GM21825 (cell line): ENCODE results near the gene UBE3B.

Experiments
- ATAC-seq: cut with Tn5 transposase; IDR thresholded peaks from one replicate; pipeline ENCODE4 v1.9.1; 2021; ENCODE audit warnings: mild to moderate bottlenecking, moderate library complexity; ENCODE audit not compliant: unreplicated experiment

The UBE3B gene

DNA sequence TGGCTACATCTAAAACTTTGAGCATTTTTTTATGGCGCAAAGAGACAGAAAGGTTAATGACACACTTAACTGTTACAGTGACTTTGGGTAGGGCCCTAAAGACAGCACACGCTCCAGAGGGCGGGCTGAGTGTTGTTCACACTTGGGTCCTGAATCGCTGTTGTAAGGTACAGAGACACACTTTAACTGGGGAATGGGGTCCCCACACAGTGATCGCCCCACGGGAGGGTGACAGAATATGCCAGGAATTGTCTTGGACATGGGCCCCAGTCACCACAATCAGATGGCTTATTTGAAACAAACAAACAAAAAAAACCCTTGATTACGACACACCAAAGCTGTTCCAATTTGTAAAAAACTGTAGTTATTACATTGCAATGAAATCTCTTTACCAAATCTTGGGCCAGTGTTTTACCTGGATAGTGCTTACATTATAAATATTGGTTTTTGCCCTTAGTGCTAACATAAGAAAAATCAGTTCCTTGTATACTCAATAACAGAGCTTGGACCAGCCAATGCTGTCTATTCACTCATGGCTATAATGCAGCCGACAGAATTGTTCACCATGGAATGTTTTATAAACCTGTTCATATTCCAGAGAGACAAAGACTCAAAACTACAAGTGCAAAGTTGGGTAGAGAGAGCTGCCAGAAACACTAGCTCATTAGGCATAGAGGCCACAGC lies 28.6 kb upstream of the UBE3B start:
- no peak for ATAC-seq

DNA sequence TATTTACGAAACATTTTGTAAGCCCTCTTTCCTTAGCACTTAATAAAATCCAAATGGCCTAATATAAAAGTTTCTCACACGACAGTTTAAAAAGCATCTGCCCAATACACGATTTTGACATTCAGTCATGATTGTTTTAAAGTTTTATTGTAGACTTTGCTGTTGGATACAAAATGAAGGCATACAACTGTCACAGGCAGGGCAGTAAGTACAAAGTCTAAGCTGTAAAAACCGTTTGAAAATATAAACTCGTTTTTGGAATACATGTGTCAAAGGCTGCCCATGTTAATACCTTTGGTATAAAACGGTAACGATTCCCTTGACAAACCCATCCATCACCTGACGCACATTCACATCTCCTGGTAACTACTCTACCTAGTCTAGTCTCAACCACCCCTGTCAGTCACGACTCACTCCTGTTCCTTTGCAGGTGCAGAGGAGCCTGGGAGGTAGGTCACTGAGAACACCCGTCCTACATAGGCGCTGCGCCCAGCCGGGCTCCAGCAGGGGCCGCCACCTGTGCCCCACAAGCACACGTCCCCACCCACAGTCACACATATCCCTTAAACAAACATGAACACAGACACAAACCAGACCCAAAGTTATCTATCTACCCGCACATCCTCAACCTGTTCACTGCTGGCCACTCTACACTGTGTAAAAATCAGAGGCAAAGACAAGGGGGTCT lies 27.4 kb upstream of the UBE3B start:
- ATAC-seq: no peak

DNA sequence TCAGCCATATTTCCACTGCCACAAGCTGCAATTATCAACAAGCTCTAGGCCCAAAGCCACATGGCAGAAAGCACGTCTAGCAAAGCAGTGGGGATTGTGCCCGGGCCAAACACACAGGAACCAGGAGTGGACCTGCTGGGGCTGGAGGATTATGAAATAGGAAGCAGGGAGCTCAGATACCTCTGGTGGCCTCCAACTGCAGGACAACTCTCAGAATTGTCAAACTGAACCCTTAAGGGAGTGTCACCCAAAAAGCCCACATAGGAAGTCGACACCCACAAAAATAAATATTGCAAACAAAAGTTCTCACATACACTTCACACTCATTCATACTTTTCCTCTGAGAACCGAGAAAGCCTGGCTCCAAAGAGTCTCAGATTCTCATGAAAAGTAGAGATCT lies 26.5 kb upstream of the UBE3B start:
- ATAC-seq: no peak

DNA sequence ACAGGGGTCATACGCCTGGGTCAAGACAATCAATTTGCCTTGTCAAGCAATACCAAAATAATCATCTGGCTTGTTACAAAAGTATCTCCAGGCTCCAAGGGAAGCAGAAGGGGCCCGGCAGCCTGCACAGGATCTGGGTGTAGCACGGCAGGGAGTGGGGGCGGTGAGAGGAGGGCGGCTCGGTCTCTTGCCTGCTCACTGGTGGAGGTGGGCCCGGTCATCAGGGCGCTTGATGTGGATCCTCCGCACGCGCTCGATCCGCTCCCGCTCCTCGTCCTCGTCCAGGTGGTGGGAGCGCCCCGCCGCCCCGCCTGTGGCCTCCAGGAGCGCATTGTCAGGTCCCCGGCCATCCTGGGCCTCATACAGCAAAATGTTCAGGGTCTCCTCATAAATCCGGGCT lies 26.0 kb upstream of the UBE3B start:
- ATAC-seq: no peak

DNA sequence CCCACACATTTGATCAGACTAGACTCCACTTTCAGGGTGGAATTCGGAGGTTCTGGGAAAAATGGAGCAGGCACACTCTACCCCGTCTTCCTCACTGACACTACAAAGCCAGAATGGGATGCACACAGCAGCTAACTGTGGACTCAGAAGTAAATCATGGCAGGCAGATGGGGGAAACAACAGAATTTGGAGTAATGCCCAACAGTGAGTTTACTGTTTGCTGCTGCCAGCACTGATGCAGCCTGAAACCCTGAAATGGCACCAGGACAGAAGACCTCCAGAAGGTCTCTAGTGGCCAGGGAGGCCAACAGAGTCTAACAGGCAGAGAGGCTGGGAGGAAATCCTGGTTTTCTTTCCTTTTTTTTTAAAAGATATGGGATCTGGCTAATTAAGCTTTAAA lies 24.9 kb upstream of the UBE3B start:
- no peak for ATAC-seq

DNA sequence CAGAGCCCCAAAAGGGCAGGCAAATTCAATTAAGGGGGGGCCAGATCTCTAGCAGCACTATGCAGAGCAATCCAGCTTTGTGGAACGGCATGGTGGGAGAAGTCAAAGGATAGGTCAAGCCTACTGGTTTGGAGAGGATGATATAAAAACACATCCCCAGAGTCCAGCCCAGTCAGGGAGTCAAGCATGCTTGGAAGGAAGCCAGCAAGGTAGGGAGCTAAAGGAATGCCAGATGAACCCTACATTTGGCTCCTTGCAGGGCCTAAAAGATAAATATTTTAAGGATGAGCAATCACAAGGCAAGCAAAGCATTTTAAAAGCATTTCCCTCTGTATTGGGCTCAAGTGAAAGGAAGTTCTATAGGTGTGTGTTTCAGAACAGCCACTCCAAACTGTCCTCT lies 21.7 kb upstream of the UBE3B start:
- no peak for ATAC-seq

DNA sequence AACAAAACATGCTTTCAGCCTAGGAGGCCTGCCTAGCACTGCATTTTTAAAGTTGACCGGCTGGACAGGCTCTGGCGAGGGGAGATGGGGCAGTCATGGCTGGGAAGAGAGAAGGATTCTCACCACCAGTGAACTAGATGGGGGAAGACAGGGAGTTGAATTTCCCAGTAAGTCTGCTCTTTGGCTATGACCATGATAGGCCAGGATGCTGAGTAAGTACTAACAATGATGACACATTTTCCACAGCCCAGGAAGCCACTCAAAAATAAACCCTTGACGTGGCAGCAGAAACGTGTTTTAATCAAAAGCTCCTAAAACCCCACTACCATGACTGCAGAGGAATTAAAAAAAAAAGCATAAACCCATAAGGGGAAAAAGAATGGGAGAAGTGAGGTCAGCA lies 19.3 kb upstream of the UBE3B start:
- no peak for ATAC-seq

DNA sequence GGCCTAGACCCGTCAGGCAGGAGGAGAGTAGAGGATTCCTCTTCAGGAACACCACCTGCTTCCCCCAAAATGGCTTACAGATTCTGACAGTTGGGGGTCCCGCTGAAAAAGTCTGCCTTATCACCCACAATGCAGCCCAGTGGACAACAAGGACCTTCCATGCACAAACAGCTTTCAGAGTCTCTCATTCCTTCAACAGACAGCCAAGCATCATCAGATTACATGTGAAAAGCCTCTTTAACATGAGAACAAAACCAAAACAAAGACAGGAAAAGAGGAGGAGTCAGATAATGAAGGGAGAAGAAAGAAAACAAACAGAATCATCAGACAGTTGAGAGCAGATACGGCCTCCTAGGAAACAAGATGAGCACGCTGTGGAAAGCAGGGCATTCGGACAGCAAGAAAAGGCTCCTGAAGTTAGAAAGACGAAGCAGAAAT lies 18.6 kb upstream of the UBE3B start:
- ATAC-seq: no peak

DNA sequence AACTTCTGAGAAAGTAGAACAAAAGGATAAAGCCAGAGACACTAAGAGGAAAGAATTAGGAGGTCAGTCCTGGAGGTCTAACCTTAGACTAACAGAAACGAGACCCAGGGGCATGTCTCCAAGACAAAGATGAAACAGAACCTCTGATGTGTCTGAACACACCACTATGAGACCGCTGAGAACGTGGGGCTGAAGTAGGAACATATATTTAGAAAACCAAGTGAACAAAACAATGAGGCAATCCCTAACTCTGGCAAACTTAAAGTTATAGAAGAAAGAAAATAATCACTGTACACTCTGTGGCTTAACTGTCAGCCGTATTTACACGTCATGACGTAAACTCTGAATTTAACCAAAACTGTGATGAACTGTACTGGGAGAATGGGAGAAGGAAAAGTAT lies 18.2 kb upstream of the UBE3B start:
- no peak for ATAC-seq

DNA sequence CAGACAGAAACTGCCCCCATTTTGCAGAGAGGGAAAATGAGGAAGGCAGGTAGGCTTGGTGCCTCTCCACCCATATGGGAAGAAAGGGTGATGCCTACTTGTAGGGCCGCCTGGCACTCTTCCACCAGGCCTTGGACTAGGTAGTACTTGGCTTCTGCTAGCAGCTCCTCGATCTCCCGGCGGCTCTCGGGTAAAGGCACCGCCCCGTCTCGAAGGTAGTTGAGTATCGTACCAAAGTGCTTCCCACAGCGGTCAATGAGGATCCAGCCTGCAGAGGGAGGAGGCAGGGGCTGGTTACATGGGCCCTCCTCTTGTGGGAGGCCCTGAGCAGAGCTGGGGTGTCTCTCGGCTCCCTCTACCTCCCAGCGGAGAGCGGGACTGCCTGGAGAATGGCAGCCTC lies 16.9 kb upstream of the UBE3B start:
- no peak for ATAC-seq

DNA sequence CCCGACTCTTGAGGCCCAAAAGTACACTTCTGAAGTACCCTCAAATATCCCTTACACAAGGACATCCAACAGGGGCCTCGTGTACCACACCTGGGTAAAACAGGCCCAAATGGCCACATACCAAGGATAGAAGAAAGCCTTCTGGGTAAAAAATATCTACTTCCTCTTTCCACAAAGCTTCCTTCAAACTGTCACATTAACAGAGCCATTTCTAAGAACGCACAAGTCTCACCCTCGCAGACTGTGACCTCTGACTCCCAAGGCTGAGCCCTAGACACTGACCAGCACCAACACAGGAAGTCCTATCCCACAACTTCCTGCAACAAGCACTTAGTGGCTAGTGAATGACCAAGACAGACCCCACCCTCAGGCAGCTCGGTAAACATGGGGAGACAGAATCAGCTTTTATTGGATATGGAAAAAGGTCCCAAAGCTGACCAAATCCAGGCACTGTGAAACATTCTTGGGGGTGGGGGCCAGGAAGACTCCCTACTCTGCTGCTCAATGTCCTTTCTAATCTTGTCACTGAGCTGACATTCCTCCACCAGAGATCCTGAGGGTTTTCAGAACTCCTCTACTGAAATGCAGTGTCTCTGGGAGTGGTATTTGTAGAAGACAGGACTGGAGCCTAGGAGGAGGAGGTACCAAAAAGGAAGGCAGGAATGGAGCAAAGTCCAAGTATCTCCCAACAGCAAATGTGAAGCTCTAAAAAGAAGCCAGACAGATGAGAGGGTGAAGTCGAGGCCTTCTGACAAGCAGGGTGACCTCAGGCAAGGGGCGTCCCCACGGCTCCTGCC lies 16.2 kb upstream of the UBE3B start:
- ATAC-seq: no peak

DNA sequence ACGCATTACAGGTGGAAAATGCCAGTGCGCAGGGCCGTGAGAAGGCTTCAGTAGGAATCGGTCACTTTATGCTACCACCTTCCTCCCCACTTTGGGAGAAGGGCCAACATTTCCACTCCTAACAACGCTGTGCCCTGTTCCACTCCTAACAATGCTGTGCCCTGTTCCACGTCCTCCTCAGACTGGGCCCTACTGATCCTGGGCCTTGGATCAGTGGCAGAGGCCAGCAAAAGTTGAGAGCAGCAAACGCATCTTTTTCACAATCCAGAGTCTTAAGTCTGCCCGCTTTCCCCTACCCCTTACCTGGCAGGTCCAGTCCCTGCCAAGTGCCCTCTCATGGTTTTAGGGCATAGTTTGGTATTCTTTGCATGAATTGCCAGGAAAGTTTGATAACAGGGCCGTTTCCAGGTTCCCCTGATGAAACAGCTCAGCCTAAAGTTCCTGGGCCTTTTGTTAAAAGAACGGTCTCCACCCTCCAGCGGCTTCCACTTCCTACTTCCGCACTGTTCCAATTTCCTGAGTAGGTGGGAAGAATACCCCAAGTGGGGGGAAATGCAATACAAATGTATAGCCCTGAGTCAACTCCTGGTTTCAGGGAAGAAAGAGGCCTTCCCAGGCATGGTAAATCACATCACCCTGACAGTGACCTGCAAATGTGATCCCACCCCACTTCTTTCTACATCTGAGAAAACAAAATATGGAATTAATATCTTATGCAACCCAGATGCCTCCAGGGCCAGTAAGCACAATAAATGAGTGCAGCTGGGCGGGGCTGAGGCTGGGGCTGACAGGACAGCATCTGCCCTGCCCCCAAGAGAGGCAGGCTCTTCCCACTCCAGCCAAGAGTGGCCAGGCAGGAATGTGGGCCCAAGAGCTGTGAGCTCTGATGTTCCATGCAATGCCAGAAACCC lies 15.3 kb upstream of the UBE3B start:
- ATAC-seq: no peak

DNA sequence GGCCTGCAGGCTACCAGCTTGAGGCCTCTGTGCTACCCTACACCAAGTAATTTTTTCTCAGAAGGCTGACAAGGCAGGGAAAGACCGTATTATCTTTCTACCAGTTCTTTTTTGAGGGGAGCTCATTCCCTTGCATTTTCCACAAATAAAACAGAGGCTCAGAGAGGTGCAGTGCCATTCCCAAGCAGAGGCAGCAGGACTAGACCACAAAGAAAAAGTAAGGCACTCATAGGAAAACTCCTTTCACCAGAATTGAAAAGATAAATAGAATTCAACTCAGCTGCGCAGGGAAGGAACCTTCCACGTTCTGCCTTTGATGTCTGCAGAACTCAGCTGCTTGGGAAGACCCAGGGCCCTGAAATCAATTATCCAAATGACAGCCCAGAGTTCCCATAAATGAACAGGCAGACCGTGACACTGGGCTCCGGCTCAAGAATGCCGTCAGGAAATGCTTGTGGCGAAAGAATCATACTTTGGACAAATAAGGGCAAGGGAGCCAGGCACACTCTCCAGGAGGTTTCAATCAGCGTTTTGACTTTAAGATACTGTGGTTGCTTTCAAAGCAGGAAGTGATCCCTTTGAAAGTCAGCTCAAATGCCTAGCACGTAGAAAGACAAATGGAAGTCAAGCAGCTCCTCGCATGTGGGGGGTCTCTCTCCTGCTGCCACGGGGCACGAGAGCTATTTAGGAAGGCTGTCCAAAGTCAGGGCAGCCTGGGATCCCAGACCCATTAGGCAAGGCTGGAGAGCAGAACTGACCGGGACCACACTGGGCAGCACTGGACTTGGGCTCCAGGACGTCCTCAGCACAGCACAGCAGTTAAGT lies 14.4 kb upstream of the UBE3B start:
- no peak for ATAC-seq

DNA sequence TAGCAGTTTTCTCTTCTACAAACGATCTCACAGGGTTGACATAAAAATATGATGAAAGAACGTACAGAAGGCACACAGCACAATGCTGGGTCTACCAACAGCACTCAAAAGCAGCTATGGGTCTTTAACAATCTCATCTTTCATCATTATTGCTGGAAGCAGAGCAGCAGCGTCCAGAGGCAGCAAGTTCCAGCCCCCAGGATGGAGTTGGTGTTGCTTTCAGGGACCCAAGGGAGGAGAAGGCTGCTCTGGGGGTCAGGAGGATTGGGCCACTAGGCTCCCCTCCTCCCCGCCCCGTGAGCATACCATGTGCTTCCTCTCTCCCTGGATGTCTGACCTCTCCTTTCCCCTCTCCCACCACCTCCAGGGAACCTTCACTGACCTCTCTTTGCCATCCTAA lies 13.7 kb upstream of the UBE3B start:
- no peak for ATAC-seq

DNA sequence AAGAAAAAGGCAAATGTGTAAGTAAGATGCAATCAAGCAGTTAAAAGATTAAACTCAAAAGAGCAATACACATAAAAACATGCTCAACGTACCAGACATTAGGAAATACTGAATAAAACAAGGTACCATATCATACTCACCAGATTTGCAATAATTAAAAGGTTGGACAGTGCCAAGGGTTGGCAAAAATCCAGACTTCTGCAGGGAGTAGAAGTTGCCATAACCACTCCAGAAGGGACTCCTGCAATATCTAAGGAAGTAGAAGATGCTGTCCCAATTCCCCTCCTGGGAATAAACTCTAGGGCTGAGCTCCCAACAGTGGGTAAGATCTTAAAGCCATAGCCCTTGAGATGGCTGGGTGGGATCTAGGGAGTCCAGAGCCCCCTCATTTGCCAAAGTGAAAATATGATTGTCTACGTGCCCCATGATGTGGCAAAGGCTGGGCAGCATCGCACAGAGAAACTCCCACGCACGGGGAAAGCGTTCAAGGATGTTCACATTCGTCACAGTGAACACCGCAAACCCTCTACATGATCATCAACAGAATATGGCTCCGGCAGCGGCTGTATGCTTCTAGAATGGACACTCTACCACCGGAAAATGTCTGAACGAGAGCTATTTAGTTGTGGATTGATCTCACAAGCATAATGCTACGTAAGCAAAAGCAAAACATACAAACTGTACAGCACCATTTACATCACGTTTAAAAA lies 12.6 kb upstream of the UBE3B start:
- no peak for ATAC-seq

DNA sequence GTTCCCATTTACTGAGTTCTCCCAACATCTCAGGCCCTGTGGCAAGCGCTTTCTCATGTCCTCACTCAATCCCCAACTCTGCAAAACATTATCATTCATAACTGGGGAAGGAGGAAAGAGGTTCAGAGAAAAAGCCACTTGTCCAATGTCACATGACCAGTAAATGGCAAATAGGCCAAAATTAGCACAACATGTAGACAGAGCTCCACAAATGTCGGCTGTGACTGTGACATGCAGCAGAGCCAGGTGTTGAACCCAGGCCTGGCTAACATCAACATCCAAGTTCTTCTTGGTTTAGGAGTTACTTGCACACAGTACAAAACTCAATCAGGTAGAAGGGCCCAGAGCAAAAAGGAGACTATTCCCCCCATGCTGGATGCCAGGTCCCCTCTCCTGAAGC lies 11.1 kb upstream of the UBE3B start:
- ATAC-seq: no peak

DNA sequence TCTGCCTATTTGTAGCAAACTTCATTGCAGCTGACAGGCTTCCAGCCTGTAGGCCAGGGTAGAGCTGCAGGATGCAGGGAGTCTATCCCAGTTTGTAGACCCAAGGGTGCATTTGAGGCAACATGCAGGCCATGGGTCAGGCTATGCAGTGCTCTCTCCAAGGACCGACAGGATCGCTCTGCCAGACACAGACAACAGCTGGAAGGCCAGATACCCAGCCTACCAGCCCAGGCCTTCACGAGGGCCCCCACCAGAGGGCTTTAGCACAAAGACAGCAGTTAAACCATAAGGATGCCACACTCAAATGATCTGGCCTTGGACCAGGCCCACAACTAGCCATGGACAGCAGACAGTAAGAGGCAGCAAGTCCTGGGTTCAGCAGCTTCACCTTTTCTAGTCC lies 10.6 kb upstream of the UBE3B start:
- no peak for ATAC-seq

DNA sequence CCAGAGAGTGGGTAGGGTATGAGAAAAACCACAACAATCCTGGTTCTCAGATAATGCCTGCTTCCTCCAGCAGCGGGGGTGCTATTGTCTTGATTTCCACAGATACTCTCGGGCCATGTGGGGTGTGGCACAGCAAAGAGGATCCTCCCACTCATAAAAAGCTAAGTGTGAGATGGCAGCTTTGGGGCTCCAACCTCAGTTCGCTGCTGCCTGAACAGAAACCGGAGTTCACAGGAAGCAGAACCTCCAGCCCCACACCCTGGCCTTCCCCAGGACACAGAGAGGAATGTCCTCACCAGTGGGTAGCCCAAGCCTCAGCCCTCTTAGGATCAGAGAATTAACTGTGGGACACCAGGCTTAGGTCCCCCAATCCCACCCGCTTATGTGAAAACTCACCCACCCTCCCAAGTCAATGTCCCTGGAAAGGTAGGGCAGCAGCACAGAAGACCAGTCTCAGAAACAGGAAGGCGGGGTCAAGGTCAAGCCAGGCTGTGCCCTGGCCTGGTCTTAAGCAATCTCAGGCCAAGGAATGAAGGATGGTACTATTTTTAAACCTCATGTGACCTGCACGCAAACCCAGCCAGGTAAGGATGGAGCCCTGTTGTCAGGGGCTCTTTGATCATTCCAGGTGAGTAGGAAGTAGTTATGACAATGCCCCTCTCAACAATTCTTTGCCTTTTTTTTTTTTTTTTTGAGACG lies 9.3 kb upstream of the UBE3B start:
- no peak for ATAC-seq

DNA sequence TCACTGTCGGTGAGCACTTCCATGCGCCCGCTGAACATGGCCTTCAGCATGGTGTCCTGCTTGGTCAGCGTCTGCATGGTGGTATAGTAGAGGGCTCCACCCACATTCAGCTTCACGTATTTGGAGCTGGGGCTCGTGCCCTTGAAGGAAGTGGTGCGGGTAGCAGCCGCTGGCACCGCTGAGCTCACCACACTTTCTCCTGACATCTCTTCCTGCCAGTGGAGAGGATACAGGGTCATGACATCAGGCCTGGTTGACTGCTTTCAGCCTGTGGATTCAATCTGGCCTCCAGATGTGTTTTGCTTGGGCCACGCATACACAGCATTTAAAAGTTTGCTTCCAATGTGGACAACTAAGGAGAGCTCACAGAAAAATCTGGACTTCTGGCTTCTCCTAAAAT lies 7.9 kb upstream of the UBE3B start:
- no peak for ATAC-seq
